ENCODE results near the gene CMSS1. TPM values are rescaled to one million over a fixed set of nuclear protein-coding genes. Genes with fewer than 3 reads are reported as not detected.

CMSS1 gene
- total RNA-seq, 2 donors from 2014 or later, result 88.5 to 101 TPM

DNA sequence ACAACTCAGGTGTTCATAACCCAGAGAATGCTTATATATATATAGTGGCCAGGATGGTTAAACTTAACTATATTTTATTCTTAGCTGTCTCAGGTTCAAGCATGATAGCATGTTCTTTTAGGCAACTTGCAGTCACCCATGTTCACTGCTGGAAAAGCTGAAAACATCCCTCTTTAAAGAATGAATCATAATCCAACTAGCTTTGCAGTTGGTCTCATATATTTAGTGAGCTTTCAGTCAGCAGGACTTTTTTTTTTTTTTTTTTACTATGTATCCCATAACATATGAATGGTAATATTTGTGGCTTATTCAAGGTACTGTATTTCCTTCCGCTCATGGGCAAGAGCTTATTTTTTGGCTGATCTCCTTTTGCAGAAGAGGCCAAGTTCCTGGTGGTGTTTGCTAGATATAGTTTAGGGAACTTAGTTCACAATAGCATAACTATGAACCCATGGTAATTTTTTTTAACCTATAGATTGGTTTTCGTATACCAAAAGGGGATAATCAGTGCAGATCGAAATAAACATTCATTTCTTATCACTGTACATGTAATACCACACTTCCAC, 77.6 kb downstream of the CMSS1 start:
- ATAC-seq (replicated peaks in 1 of 2) (peak in 1 of 2 donors; percentile 25), DNase-seq (no peak)
- no peak overlapping the region for H3K4me3 Mint-ChIP-seq
- H3K4me1 Mint-ChIP-seq (ENCODE audit: low read depth), result peaks cover 14% of the 10 kb centered on the region
- no peaks in the 10 kb centered on the region for H3K27me3 Mint-ChIP-seq (ENCODE audit: low read depth)
- H3K9me3 Mint-ChIP-seq, result no peaks in the 10 kb centered on the region
- H3K36me3 Mint-ChIP-seq (ENCODE audit: insufficient read depth in 2 of 2), result no peaks in the 10 kb centered on the region
- H3K27ac Mint-ChIP-seq, result no peak overlapping the region

GRCh38 chr3:99895703-99896441, 78.2 kb downstream of the CMSS1 start:
- peaks cover 14% of the 10 kb centered on the region for H3K4me1 Mint-ChIP-seq (ENCODE audit: low read depth)
- H3K27me3 Mint-ChIP-seq (ENCODE audit: low read depth), result no peaks in the 10 kb centered on the region
- DNase-seq, result no peak
- ATAC-seq (replicated peaks in 1 of 2), result no peak
- H3K4me3 Mint-ChIP-seq, result no peak overlapping the region
- H3K36me3 Mint-ChIP-seq (ENCODE audit: insufficient read depth in 2 of 2), result no peaks in the 10 kb centered on the region
- no peaks in the 10 kb centered on the region for H3K9me3 Mint-ChIP-seq
- peak overlapping the region; percentile 27 for H3K27ac Mint-ChIP-seq

DNA sequence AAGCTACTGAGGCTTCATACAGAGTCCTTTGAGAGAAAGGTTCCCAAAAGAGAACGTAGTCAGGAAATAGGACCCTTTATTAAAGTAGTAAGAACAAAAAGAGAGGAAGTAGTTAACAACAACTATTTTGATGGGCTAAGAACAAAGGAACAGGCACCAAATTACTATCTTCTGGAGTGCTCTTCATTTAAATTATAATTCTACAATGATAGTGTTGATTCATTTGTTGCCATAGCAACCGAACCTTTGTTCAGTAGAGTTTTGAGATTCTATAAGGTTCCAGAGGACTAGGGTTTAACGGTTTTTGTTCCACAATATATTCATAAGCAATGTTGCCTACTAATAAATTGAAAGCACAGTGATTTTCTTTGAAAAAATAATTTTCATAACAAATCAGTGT, 78.8 kb downstream of the CMSS1 start:
- Mint-ChIP-seq H3K9me3 (no peaks in the 10 kb centered on the region), H3K4me1 (ENCODE audit: low read depth) (peaks cover 20% of the 10 kb centered on the region), H3K27ac (no peak overlapping the region), H3K4me3 (no peak overlapping the region), H3K27me3 (ENCODE audit: low read depth) (no peaks in the 10 kb centered on the region), H3K36me3 (ENCODE audit: insufficient read depth in 2 of 2) (no peaks in the 10 kb centered on the region)
- no peak for DNase-seq
- no peak for ATAC-seq (replicated peaks in 1 of 2)

GRCh38 chr3:99899603-99900002, 81.9 kb downstream of the CMSS1 start:
- no peak overlapping the region for H3K27ac Mint-ChIP-seq
- H3K27me3 Mint-ChIP-seq (ENCODE audit: low read depth), result no peaks in the 10 kb centered on the region
- DNase-seq (no peak), ATAC-seq (replicated peaks in 1 of 2) (no peak)
- peaks cover 28% of the 10 kb centered on the region for H3K4me1 Mint-ChIP-seq (ENCODE audit: low read depth)
- no peak overlapping the region for H3K4me3 Mint-ChIP-seq
- no peaks in the 10 kb centered on the region for H3K9me3 Mint-ChIP-seq
- H3K36me3 Mint-ChIP-seq (ENCODE audit: insufficient read depth in 2 of 2), result no peaks in the 10 kb centered on the region

DNA sequence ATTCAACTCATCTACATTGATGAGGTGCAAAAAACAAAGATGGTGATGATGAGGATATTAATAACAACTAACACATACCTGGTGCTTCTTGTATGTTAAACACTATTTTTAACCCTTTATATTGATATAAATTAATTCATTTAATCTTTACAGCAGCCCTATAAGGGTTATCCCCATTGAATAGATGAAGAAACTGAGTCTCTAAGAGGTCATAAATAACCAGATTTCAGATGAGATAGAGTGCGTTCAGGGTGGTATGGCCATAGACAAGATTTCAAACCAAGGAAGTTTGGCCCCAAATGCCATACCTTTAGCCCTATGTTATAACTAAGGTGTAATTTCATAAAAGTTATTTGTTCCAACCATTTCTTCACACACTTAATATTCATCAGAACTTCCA, 82.6 kb downstream of the CMSS1 start:
- no peak for ATAC-seq (replicated peaks in 1 of 2)
- H3K27ac Mint-ChIP-seq, result no peak overlapping the region
- no peaks in the 10 kb centered on the region for H3K9me3 Mint-ChIP-seq
- H3K4me1 Mint-ChIP-seq (ENCODE audit: low read depth), result peaks cover 26% of the 10 kb centered on the region
- DNase-seq, result no peak
- no peaks in the 10 kb centered on the region for H3K27me3 Mint-ChIP-seq (ENCODE audit: low read depth)
- no peak overlapping the region for H3K4me3 Mint-ChIP-seq
- no peaks in the 10 kb centered on the region for H3K36me3 Mint-ChIP-seq (ENCODE audit: insufficient read depth in 2 of 2)

- Mint-ChIP-seq H3K4me1 (ENCODE audit: low read depth) (peaks cover 15% of the 10 kb centered on the region), H3K9me3 (no peaks in the 10 kb centered on the region), H3K36me3 (ENCODE audit: insufficient read depth in 2 of 2) (no peaks in the 10 kb centered on the region), H3K27me3 (ENCODE audit: low read depth) (no peaks in the 10 kb centered on the region), H3K4me3 (no peak overlapping the region), H3K27ac (no peak overlapping the region)
- no peak for DNase-seq
- no peak for ATAC-seq (replicated peaks in 1 of 2)
Measured at GRCh38 chr3:99901200-99901926, 83.7 kb downstream of the CMSS1 start.

- Mint-ChIP-seq H3K9me3 (no peaks in the 10 kb centered on the region), H3K4me1 (ENCODE audit: low read depth) (peaks cover 14% of the 10 kb centered on the region), H3K36me3 (ENCODE audit: insufficient read depth in 2 of 2) (no peaks in the 10 kb centered on the region), H3K27me3 (ENCODE audit: low read depth) (no peaks in the 10 kb centered on the region), H3K4me3 (no peak overlapping the region), H3K27ac (no peak overlapping the region)
- no peak for DNase-seq
- no peak for ATAC-seq (replicated peaks in 1 of 2)
Measured at GRCh38 chr3:99902091-99902490, 84.4 kb downstream of the CMSS1 start.

DNA sequence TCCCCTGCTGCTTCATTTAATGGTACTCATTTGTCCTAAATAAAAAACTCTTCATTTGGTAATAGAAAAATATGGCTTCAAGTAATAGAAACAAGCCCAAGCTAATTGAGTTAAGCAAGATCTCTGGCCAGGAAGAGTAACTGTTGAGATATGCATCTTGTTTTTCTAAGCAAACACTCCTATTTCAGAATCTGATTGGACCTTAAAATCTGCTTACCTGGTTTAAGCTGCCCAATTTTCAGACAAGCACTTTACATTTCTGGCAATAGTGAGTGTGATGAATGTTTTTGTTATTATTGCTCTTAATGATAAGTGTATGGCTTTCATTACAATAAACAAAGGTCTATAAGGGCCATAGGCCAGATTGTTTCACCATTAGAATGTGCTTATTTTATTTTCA, 86.2 kb downstream of the CMSS1 start:
- DNase-seq (no peak), ATAC-seq (replicated peaks in 1 of 2) (no peak)
- H3K27ac Mint-ChIP-seq, result no peak overlapping the region
- peaks cover 14% of the 10 kb centered on the region for H3K4me1 Mint-ChIP-seq (ENCODE audit: low read depth)
- H3K4me3 Mint-ChIP-seq, result no peak overlapping the region
- no peaks in the 10 kb centered on the region for H3K36me3 Mint-ChIP-seq (ENCODE audit: insufficient read depth in 2 of 2)
- H3K9me3 Mint-ChIP-seq, result no peaks in the 10 kb centered on the region
- H3K27me3 Mint-ChIP-seq (ENCODE audit: low read depth), result no peaks in the 10 kb centered on the region

DNA sequence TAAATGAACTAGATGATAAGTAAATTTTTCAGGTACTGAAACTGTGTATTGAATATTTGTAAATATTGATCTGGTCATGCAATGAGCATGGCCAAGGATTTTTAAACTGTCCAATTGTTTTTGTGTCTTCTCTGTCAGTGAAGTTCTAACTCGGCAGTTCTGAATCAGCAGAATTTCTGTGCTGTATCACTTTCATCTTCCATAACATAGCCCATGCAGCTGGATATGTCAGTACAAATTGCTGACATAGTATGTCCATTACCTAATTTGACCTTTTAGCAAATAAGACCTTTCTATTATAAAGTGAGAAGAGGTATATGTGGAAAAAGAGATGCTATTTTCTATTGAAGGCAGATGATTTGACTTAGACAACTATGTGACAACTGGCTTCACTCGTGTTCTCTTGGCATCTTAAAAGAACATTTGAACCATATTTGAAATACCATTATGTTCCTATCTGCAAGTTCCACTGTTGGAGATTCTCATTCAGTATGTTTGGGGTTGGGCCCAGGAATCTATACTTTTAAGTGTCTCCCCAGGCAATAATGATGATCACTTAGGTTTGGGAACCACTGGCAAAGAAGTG, 90.4 kb downstream of the CMSS1 start:
- ATAC-seq (replicated peaks in 1 of 2) (no peak), DNase-seq (no peak)
- Mint-ChIP-seq H3K36me3 (ENCODE audit: insufficient read depth in 2 of 2) (no peaks in the 10 kb centered on the region), H3K27ac (no peak overlapping the region), H3K9me3 (no peaks in the 10 kb centered on the region), H3K4me3 (no peak overlapping the region), H3K27me3 (ENCODE audit: low read depth) (no peaks in the 10 kb centered on the region), H3K4me1 (ENCODE audit: low read depth) (no peaks in the 10 kb centered on the region)

- H3K4me3 Mint-ChIP-seq, result no peak overlapping the region
- H3K36me3 Mint-ChIP-seq (ENCODE audit: insufficient read depth in 2 of 2), result no peaks in the 10 kb centered on the region
- no peaks in the 10 kb centered on the region for H3K27me3 Mint-ChIP-seq (ENCODE audit: low read depth)
- H3K9me3 Mint-ChIP-seq, result no peaks in the 10 kb centered on the region
- no peaks in the 10 kb centered on the region for H3K4me1 Mint-ChIP-seq (ENCODE audit: low read depth)
- DNase-seq (no peak), ATAC-seq (replicated peaks in 1 of 2) (peak in 1 of 2 donors; percentile 43)
- no peak overlapping the region for H3K27ac Mint-ChIP-seq
Measured at GRCh38 chr3:99909714-99910495, 92.2 kb downstream of the CMSS1 start.

GRCh38 chr3:99910752-99911290, 93.2 kb downstream of the CMSS1 start:
- Mint-ChIP-seq H3K9me3 (no peaks in the 10 kb centered on the region), H3K36me3 (ENCODE audit: insufficient read depth in 2 of 2) (no peaks in the 10 kb centered on the region), H3K27ac (no peak overlapping the region), H3K4me3 (no peak overlapping the region), H3K27me3 (ENCODE audit: low read depth) (no peaks in the 10 kb centered on the region), H3K4me1 (ENCODE audit: low read depth) (no peaks in the 10 kb centered on the region)
- DNase-seq, result no peak
- no peak for ATAC-seq (replicated peaks in 1 of 2)

DNA sequence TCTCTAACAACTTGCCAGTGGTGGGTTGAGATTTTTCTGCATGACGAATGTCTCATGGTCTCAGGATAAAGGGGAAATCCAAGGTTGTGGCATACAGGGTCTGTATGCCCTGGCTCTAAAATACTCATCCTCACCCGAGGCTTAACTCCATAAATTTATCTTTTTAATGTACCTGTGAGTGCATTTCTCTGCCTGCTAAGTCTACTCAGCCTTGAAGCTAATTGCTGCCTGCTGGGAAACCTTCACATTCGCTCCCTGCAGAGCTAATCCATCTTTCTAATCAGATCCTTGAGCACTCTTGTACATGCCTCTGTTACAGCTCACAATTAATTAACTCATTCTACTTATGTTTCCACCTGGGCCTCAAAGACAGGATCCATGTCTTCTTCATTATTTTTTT, 93.8 kb downstream of the CMSS1 start:
- no peaks in the 10 kb centered on the region for H3K36me3 Mint-ChIP-seq (ENCODE audit: insufficient read depth in 2 of 2)
- H3K27me3 Mint-ChIP-seq (ENCODE audit: low read depth), result no peaks in the 10 kb centered on the region
- no peak overlapping the region for H3K27ac Mint-ChIP-seq
- H3K4me1 Mint-ChIP-seq (ENCODE audit: low read depth), result no peaks in the 10 kb centered on the region
- DNase-seq (no peak), ATAC-seq (replicated peaks in 1 of 2) (no peak)
- no peak overlapping the region for H3K4me3 Mint-ChIP-seq
- no peaks in the 10 kb centered on the region for H3K9me3 Mint-ChIP-seq
